Measurements from ENCODE around the gene RAMACL.

The RAMACL gene

GRCh38 chr6:166595949-166596348 is 9.5 kb upstream of the RAMACL start:
- peaks cover 0 to 7% of the 10 kb centered on the region in 2 donors for H3K9me3 Mint-ChIP-seq
- H3K36me3 Mint-ChIP-seq, result peaks cover 14 to 25% of the 10 kb centered on the region in 2 donors
- no peak for DNase-seq
- no peak overlapping the region for H3K27ac Mint-ChIP-seq
- H3K4me3 Mint-ChIP-seq, result no peak overlapping the region
- no peak for ATAC-seq (replicated peaks)
- H3K4me1 Mint-ChIP-seq, result peaks cover 8 to 17% of the 10 kb centered on the region in 2 donors
- H3K27me3 Mint-ChIP-seq, result peaks cover 0 to 12% of the 10 kb centered on the region in 2 donors

- Mint-ChIP-seq H3K9me3 (peaks cover 0 to 7% of the 10 kb centered on the region in 2 donors), H3K27ac (no peak overlapping the region), H3K4me3 (no peak overlapping the region), H3K27me3 (peaks cover 0 to 12% of the 10 kb centered on the region in 2 donors), H3K4me1 (peaks cover 10 to 18% of the 10 kb centered on the region in 2 donors), H3K36me3 (peaks cover 14 to 25% of the 10 kb centered on the region in 2 donors)
- no peak for DNase-seq
- ATAC-seq (replicated peaks), result no peak
Measured at GRCh38 chr6:166595061-166595780, 8.7 kb upstream of the RAMACL start.

- Mint-ChIP-seq H3K4me1 (peaks cover 32 to 42% of the 10 kb centered on the region in 2 donors), H3K4me3 (no peak overlapping the region), H3K9me3 (peaks cover 0 to 7% of the 10 kb centered on the region in 2 donors), H3K27me3 (peaks cover 0 to 8% of the 10 kb centered on the region in 2 donors), H3K36me3 (peaks cover 10 to 13% of the 10 kb centered on the region in 2 donors), H3K27ac (no peak overlapping the region)
- DNase-seq (no peak), ATAC-seq (replicated peaks) (no peak)
Measured at GRCh38 chr6:166592821-166593220, 6.3 kb upstream of the RAMACL start.

GRCh38 chr6:166591961-166592520 is 5.6 kb upstream of the RAMACL start:
- Mint-ChIP-seq H3K9me3 (peaks cover 0 to 3% of the 10 kb centered on the region in 2 donors), H3K27me3 (peaks cover 0 to 5% of the 10 kb centered on the region in 2 donors), H3K4me1 (peaks cover 34 to 46% of the 10 kb centered on the region in 2 donors), H3K27ac (no peak overlapping the region), H3K36me3 (peaks cover 5 to 9% of the 10 kb centered on the region in 2 donors), H3K4me3 (no peak overlapping the region)
- ATAC-seq (replicated peaks) (no peak), DNase-seq (no peak)

- DNase-seq (no peak), ATAC-seq (replicated peaks) (no peak)
- Mint-ChIP-seq H3K9me3 (no peaks in the 10 kb centered on the region), H3K36me3 (peaks cover 2 to 3% of the 10 kb centered on the region in 2 donors), H3K4me3 (no peak overlapping the region), H3K27ac (no peak overlapping the region), H3K27me3 (no peaks in the 10 kb centered on the region), H3K4me1 (peaks cover 33 to 51% of the 10 kb centered on the region in 2 donors)
Measured at GRCh38 chr6:166591026-166591425, 4.5 kb upstream of the RAMACL start.

GRCh38 chr6:166589786-166590574 is 3.5 kb upstream of the RAMACL start:
- peak overlapping the region; percentile 66 to 78 for H3K4me3 Mint-ChIP-seq
- no peaks in the 10 kb centered on the region for H3K9me3 Mint-ChIP-seq
- DNase-seq (no peak), ATAC-seq (replicated peaks) (no peak)
- no peaks in the 10 kb centered on the region for H3K27me3 Mint-ChIP-seq
- peaks cover 33 to 51% of the 10 kb centered on the region in 2 donors for H3K4me1 Mint-ChIP-seq
- H3K36me3 Mint-ChIP-seq, result no peaks in the 10 kb centered on the region
- H3K27ac Mint-ChIP-seq, result peak overlapping the region; percentile 21

GRCh38 chr6:166589337-166589731 is 2.9 kb upstream of the RAMACL start:
- DNase-seq (no peak), ATAC-seq (replicated peaks) (peak; percentile 70)
- no peaks in the 10 kb centered on the region for H3K27me3 Mint-ChIP-seq
- H3K4me3 Mint-ChIP-seq, result peak overlapping the region; percentile 66 to 78
- peak overlapping the region; percentile 95 for H3K27ac Mint-ChIP-seq
- peaks cover 33 to 52% of the 10 kb centered on the region in 2 donors for H3K4me1 Mint-ChIP-seq
- H3K36me3 Mint-ChIP-seq, result no peaks in the 10 kb centered on the region
- H3K9me3 Mint-ChIP-seq, result no peaks in the 10 kb centered on the region

- Mint-ChIP-seq H3K27ac (peak overlapping the region; percentile 95), H3K36me3 (no peaks in the 10 kb centered on the region), H3K4me1 (peaks cover 36 to 57% of the 10 kb centered on the region in 2 donors), H3K27me3 (no peaks in the 10 kb centered on the region), H3K4me3 (peak overlapping the region; percentile 66 to 78), H3K9me3 (no peaks in the 10 kb centered on the region)
- ATAC-seq (replicated peaks), result peak; percentile 64
- DNase-seq, result peak; percentile 41
Measured at GRCh38 chr6:166588691-166589336, 2.3 kb upstream of the RAMACL start.

- Mint-ChIP-seq H3K27ac (peak overlapping the region; percentile 95), H3K36me3 (no peaks in the 10 kb centered on the region), H3K27me3 (no peaks in the 10 kb centered on the region), H3K4me1 (peaks cover 36 to 55% of the 10 kb centered on the region in 2 donors), H3K9me3 (no peaks in the 10 kb centered on the region), H3K4me3 (peak overlapping the region; percentile 66 to 78)
- ATAC-seq (replicated peaks) (peak; percentile 82 to 84), DNase-seq (peak; percentile 59)
Measured at GRCh38 chr6:166587631-166588413, 1.3 kb upstream of the RAMACL start.

- no peaks in the 10 kb centered on the region for H3K36me3 Mint-ChIP-seq
- peaks cover 32 to 45% of the 10 kb centered on the region in 2 donors for H3K4me1 Mint-ChIP-seq
- H3K9me3 Mint-ChIP-seq, result no peaks in the 10 kb centered on the region
- ATAC-seq (replicated peaks), result no peak
- H3K27me3 Mint-ChIP-seq, result no peaks in the 10 kb centered on the region
- no peak overlapping the region for H3K27ac Mint-ChIP-seq
- no peak for DNase-seq
- no peak overlapping the region for H3K4me3 Mint-ChIP-seq
Measured at GRCh38 chr6:166584853-166585429, 1.5 kb downstream of the RAMACL start.

- Mint-ChIP-seq H3K4me3 (no peak overlapping the region), H3K36me3 (no peaks in the 10 kb centered on the region), H3K27me3 (no peaks in the 10 kb centered on the region), H3K27ac (no peak overlapping the region), H3K9me3 (no peaks in the 10 kb centered on the region), H3K4me1 (peaks cover 25 to 37% of the 10 kb centered on the region in 2 donors)
- ATAC-seq (replicated peaks), result no peak
- no peak for DNase-seq
Measured at GRCh38 chr6:166584155-166584554, 2.3 kb downstream of the RAMACL start.

- H3K9me3 Mint-ChIP-seq, result no peaks in the 10 kb centered on the region
- no peak overlapping the region for H3K4me3 Mint-ChIP-seq
- no peaks in the 10 kb centered on the region for H3K27me3 Mint-ChIP-seq
- peaks cover 17 to 29% of the 10 kb centered on the region in 2 donors for H3K4me1 Mint-ChIP-seq
- ATAC-seq (replicated peaks), result no peak
- DNase-seq, result no peak
- H3K27ac Mint-ChIP-seq, result no peak overlapping the region
- peaks cover 0 to 3% of the 10 kb centered on the region in 2 donors for H3K36me3 Mint-ChIP-seq
Measured at GRCh38 chr6:166583230-166583965, 3.1 kb downstream of the RAMACL start.

- Mint-ChIP-seq H3K4me3 (no peak overlapping the region), H3K4me1 (peaks cover 8 to 19% of the 10 kb centered on the region in 2 donors), H3K27ac (no peak overlapping the region), H3K36me3 (peaks cover 7 to 12% of the 10 kb centered on the region in 2 donors), H3K27me3 (no peaks in the 10 kb centered on the region), H3K9me3 (no peaks in the 10 kb centered on the region)
- ATAC-seq (replicated peaks) (no peak), DNase-seq (no peak)
Measured at GRCh38 chr6:166582258-166582657, 4.2 kb downstream of the RAMACL start.
